HCEC 1CT (cell line): ENCODE measurements around the gene CBX4.

Experiments used
- DNase-seq: peaks from one replicate; pipeline ENCODE4 v3.0.0-alpha.2; 2017

Gene CBX4

DNA sequence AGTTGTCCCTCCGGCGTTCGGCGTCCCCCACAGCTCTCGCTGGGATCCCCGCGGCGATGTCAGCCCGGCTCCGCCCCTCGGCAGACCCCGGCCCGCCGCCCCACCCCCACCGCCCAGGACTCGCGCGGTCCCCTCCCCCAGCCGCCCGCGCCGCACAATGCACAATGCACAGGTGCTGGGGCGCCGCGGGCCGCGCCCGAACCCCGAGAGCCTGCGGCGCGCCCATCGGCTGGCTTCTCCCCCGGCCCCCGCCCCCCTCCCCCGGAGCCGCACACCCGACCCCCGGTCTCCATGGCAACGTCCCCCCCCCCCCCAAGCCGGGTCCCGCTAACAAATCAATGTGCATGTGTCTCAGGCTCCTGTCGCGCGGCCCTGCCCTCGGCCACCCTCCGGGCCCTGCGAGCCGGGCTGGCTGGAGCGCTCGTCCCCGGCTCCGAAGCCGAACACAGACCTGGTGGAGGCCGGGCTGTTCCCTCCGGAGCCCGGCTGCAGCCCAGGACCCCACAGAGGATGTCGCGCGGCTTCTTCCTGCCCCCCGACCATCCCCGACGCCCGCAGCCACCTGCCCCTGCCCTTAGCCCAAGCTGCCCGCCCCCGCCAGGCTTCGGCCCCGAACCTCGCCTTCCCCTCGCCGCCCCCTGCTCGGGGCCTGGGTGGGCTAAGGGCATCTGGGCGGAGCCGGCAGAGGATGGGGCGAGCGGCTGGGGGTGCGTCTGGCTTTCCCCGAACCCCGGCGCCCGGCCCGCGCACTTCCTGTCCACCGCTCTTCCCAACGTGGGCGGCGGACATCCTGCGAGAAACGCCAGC, 41.5 kb downstream of the CBX4 start:
- no peak for DNase-seq

DNA sequence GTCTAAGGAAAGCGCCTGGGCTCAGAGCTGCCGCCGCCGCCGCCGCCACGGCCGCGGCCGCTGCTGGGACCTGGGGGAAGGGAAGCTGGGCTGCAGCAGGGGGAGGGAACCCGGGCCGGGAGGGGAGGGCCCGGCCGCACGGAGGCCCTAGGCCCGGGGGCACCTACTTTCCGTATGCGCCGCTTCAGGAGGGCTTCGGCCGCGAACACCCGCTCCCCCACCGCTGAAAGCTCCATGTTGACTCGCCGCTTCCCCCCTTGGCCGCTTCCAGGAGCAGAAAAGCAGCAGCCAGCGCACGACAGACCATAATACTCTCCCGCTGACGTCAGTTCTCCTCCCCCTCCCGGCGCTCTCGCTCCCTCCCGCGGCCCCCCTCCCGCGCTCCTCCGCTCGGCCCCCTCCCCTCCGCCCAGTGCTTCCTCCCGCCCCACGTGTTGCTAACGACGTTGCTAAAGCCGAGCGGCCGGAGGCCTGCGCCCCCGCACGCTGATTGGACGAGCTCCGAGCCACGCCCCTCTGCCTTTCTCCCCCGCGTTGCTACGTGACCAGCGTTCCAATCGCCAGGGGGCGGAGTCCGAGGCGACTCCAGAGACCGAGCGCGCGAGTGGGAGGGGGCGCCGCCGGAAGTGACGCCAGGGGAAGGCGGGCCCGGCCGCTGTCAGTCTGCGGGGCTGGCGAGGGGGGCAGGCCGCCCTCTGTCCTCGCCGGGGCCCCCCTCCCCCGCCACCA, 42.3 kb downstream of the CBX4 start, which contains the start of gene CBX8:
Gene CBX8 (minus strand): TSS at position 315 of the 729 bp plus-strand sequence. CDS start 79 bp downstream, at position 236.
- DNase-seq: peak; percentile 99

DNA sequence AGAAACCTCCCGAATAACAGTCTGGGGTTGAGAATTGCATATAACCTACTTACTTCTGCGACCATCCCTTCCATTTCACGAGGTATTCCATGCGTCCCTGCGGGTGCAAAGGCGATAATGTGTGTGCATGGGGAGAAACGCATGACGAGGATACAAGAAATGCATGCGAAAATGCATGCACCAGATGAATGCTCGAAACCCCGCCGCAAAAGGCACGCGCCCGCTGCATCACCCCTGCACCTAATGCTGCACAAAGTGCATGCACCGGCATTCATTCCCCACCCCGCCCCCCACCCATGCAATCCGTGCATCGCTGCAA, 42.8 kb downstream of the CBX4 start:
- no peak for DNase-seq

DNA sequence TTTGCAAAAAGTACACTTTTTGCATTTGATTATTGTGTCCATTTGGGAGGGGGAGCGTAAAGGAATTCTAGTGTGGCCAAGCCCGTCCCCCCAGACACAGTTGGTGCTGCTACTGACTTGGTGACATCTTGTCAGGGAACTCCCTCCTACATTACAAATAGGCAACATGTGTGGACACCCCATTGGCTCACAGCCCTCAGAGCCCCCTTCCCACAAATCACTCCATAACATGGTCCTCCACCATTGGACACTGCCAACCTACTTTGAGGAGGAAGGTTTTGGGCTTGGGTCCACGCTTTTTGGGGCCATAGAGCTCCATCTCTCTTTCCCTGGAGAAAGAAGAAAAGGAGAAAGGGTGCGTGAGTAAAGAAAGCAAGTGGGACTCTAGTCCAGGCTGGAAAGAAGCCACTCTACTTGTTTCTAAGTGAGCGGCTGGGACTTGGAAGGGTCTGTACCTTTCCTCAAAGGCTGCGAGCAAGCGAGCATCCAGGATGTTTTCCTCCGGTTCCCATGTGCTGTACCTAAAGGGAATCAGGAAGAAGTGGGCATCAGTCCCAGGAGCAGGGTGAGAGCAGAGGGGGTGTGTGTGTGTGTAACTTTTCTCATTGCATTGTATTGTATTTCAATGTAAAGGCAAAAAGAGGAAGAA, 43.3 kb downstream of the CBX4 start:
- no peak for DNase-seq

DNA sequence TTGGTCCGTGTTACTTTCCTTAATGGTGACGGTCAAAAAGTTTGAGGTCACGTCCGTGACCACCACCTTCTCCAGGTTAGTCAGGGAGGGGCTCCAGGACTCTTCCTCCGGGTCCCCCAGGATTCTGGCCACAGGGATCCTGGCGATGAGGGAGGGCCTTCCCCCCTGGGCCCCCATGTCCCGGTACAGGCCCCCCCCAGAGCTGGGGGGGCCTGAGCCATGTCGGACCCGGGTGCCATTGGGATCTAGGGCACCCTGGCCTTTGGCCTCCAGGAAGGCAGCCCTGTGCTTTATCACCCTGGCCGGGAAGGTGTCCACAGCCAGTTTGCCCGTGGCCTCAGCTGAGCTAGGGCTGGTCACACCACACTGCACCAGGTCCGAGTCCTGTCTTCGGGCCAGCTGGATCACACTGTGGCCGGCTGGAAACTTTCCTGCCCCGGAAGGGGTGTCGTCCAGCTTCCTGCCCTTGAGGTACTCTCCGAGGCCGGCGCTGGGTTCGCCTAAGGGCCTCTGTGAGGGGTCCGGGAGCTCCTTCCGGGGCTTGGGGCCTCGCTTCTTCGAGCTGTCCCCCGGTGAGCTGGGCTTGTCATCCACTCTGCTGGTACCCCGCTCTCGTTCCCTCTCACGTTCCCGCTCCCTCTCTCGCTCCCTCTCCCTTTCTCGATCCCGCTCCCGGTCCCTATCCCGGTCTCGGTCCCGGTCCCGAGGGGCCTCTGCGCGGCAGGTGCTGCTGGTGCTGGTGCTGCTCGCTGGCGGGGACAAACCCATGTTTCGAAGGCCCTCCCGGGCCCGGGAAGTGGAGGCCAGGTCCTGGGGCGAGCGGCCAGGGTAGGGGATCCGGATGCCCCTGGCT, 44.4 kb downstream of the CBX4 start:
- DNase-seq: no peak

DNA sequence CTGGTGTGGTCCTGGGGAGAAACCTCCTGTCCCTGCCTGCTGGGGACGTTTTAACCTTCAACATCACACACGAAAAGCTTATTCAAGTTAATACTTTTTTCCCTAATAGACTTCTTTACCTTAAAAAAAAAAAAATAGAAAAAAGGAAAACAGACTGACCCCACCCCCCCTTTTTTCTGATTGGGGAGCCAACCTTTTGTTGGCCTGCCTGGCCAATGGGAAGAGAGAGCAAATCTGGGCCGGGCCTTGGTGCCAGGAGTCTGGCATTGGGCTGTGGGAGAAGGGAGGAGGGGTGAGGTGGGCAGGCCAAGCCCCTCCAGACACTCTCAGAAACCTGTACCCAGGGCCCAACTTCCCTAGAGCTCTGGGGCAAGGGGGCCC, 45.3 kb downstream of the CBX4 start:
- peak; percentile 65 for DNase-seq

DNA sequence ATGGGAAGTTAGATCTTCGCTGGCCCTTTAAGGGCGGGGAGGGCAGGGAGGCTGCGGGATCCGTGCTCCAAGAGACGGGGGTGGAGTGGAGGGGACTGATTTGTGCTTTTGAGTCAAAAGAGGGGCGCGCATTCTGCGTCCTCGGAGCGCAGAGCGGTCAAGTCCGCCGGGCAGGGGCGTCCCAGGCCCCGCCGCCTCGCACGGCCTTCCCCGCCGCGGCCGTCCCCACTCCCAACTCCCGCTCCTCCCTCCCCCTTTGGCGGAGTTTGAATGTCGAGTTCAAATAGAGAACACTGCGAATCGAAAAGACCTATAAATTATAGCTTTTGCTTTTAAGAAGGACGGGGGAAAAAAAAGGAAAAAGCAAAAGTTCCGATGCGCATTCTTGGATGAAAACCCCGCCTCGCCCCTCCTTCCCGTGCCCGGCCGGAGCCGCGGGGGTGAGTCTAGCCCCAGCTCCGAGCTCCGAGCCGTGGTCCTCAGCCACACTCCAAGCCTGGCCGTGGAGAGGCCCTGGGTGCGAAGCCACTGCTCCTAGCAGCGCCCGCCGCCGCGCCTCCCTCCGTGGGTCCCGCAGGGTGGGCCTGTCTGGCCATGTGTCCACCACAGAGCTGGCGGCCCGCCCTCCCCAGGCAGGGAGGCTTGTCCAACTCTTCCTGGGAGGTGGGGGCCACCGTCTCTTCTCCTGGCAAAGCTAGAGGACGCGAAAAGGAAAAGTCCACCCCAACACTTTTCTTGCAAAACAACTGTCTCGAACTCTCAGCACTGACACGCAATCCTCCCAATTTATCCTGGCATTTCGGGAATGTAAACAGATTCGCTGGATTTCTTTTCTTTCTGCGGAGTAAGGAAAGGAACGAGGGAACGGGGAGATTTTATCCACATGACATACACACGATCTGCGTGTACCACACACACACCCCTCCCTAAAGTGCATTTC, 46.0 kb downstream of the CBX4 start:
- DNase-seq: peak; percentile 90

DNA sequence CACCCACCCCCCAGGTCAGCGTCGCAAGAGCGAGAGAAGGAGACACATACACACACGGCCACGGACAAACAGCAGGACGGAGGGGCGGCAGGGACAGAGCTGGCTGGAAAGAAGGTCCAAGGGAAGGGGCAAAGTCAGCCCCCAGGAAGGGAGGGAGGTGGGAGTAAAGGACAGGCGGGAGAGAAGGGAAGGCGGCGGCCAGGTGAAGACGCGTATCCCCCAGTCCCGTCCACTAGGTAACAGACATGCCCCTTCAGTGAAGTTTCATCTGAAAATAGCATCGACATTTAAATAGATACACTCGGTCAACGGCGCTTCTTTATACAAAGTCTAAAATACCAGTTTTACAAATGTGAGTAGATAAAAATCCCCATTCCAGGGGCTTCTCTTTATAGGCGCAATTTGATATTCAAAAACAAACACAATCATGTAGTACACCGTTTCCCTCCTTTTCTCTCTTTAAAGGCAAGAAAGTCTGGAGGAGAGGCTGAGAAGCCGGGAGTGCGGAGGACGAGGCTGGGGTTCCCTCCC, 46.8 kb downstream of the CBX4 start:
- DNase-seq: no peak

DNA sequence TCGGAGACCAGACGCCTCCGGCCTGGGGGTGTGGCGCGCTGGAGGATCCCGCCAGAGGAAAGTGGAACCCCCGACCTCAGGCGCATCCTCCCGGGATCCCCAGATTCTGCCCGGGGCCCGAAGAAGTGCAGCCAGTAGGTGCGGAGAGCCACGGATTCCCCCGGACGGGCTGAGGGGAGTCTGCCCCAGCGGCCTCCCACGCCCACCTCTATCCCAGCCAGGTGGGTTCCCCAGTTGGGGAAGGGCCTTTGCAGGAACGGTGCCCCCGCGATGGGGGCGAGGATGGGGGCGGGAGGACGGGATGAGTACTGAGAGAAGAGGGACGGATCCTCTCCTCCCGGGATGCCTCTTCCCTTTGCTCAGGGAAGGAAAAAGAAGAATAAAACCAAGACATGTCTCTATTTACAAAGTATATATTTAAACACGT, 47.5 kb downstream of the CBX4 start:
- DNase-seq: no peak

DNA sequence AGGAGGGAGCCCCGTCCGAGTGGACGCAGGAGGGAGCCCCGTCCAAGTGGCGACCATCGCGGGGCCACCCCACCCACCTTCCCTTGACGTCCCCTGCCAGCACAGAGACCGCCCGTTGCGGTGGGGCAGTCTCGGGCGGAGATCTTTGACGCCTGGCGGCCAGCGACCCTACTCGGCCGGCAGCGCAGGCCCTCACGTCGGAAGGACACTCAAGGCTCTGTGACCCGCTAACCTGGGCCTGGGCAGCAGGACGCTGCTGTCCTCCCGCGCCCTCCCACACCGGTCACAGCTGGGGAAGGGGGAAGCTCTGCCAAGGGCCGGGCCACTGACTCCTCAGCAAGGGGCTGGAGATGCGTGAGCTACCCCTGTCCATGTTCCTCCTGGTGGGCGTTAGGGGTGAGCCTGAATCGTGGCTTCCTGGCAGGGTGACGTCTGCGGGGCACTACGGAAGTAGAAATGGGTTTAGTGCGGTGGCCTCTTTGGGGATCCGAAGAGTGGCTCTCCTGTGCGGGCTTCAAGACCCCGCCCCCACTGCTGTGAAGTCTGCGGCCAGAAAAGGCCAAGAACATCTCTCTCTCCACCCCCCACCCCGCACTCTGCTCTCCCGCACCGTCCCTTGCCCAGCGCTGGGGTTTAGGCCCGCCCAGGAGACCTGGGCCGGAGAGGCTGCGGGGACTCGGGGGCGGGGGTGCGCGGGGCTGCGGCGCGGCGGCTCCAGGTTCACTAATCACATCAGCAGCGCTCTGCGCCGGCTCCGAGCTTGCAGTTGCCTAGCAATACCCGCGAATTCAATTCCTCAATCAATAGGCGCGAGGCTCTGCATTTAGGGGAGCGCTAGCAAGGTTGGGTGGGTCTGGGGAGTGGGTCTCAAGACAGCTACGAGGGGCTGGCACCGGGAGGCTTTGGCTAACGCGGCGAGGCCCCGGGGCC, 48.2 kb downstream of the CBX4 start:
- DNase-seq: no peak

DNA sequence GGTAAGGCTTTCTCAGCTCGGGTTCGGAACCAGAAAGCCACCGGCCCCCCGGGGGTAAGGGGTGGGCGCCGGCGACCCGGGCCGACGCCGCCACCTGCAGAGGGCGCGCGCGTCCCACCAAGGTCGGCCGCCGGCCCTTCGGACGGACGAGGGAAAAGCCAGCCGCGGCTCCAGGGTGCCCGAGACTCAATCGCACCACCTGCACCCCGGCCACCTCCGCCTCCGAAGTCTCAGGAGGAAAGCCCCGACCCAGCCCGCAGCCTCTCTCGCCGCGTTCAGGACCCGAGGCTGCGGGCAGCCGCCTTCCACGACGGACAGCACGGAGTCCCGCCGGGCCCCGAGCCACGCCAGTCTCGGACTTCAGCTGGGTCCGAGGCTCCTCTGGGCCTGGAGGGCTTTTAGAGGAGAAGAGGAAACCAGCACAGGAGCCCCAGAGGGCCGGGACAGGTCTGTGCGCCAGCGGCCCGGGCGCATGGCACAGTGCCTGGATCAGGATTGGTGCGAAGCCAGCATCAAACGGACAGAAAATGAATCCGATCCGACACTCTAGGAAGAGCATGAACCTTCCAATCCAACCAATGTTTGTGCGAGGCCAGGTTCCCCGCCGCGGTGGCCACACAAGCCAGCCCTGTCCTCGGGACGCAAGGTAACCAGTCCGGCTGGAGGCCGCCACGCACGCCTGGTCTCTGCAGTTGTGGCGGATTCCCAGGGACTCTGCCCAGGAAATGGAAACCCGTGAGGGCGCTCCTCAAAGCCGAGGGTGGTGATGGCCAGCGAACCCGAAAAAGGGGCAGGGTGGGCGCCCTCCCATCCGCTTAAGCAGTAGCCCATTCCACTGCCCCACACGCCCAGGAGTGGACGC, 49.1 kb downstream of the CBX4 start:
- no peak for DNase-seq

DNA sequence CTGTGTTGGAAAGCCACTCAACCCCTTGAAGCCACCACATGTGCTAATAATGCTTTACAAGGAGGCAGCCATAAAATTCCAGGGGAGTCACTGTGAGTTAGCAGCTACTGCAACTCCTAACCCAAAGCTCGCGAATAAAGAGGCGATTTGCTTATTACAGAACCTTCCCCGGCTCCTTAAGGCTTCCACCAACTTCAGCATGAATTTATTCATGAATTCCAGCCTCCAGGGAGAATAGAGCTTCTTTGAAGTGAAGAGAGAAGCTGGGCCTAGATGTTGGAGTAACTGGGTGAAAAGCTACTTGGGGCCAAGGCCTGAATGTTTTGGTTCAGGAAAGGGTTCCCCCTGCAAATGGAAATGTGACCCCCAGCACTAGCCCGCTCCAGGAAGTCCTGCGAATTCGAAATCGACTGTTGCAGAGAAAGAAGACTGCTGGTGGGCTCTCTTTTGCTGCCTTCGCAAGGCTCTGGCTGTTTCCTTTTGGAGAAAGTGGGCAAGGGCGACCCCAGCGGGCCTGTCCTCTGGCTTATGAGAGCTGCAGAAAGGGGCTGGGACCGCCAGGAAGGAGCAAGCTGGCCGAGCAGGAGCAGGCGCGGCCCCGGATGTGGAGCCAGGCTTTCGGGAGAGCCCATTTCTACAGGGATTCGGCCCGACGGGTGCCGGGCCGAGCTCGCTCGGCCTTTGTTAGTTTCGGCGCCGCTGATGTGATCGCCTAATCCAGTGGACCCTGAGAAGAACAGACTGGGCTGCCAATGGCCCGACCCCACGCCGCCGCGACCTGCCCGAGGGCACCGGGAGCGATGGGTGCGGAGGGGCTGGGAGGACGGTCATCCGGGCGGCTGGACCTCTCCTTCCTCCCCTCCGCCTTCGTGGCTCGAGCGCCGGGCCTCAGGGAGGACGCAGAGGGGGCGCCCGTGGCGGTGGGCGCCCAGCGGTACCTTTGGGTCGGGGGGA, 50.0 kb downstream of the CBX4 start:
- DNase-seq: no peak

DNA sequence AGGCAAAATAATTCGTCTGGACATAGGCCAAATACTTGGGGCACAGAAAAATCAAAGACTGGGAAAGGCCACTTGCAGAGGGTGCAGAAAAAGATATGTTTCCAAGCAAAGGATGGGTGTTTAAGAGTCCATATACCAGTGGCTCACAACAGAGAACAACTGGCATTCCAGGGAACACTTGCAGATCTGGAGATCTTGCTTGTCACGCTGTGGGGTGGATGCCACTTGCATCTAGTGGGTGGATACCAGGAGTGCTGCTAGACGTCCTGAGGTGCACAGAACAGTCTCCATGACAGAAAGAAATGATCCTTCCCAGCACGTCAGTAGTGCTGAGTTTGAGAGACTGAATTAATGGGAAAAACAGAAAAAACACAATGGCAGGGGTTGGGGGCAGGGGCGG, 50.8 kb downstream of the CBX4 start:
- DNase-seq: no peak

DNA sequence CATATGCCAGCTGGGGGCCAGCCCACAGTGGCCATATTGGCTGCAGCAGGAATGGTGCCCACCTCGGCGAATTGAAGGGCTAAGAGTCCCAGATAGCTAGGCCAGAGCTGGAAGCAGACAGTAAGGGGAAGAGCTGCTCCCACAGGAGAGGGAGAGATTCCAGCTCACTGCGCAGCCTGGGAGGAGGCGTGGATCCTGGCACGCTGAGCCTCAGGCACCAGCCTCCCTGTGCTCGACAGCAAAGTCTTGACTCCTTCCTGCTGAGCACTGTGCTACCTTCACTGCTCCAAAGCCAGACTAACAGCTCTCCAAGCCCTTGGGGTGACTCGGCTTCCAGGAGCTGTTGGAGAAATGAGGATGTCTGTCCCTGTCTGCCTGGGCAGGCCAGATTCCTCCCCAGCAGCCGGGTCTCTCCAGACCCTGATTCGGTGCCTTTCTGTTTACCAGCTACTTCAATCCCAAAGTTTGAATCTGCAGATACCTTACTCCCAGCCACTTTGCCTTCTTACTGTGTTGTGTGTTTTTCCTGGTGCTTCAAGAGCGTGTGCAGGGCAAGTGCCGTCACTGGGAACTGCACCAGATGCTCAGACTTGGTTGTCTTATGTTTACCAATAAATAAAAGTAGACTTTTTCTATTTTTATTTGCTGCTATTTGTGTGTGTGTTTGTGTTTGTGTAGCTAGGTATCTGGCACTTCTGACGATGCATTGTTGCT, 52.2 kb downstream of the CBX4 start:
- DNase-seq: no peak

DNA sequence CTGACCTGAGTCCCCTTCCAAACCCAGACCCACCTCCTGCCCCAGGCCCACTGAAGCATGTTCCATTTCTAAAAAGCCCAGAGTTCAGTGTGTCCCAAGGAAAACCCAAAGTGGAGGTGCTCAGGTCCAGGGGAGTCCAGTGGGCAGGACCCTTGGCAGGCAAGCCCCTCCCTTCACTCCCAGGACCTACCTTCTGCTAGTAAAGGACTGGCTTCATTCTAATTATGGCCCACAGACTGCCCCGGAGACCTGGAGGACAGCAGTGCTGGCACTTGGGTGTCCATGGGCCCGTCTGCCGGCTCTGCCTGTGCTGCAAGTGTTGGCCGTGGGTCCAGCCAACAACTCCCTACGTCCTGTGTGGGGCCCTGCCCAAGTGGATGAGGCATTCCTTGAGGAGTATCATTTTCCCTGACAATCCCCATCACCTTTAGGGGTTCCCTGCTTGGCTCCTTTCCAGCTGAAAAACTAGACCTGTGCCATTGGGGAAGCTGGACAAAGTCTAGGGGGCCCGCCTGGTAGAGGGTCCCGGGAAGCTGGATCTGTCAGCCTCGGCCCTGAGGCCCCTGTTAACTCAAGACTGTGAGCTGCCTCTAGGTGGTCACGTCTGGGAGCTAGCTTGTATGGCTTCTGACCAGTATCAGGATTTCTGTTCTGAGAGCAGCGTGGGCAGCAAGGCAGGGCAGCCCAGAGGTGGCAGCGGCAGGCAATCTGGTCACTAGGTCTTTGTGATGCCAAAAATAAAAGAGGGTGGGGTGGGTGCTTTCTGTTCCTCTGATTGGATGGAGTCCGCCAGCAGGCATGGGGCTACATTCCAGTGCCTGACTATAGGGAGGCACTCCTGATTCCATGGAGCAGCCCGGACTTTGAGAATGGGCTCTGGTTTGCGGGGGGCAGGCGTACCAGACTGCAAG, 53.1 kb downstream of the CBX4 start:
- no peak for DNase-seq
